Measurements from ENCODE around the gene PKIB. TPM values are rescaled to one million over a fixed set of nuclear protein-coding genes. Genes with fewer than 3 reads are reported as not detected.

PKIB gene
- total and polyA plus RNA-seq, 10 of the 15 experiments (the other 5 are each of a cell fraction or from before 2014, with no cell fraction given) = 0.20 to 1.8 (median 0.87) TPM

GRCh38 chr6:122645256-122645655 lies 35.1 kb downstream of the PKIB start:
- Histone ChIP-seq H3K79me2 (ENCODE audit: control insufficient read depth, insufficient read depth, low read length) (no peaks in the 10 kb centered on the region), H3K9ac (ENCODE audit: control insufficient read depth, insufficient read depth, low read length) (no peak overlapping the region), H2AFZ (ENCODE audit: control insufficient read depth, low read depth, low read length) (no peak overlapping the region), H3K27me3 (replicated peaks in 1 of 2; ENCODE audit: control insufficient read depth in 2 of 2, insufficient read depth in 2 of 2, low read length in 1 of 2) (no peaks in the 10 kb centered on the region), H3K4me1 (ENCODE audit: control insufficient read depth, insufficient read depth, low read length) (no peaks in the 10 kb centered on the region), H4K20me1 (ENCODE audit: control insufficient read depth, insufficient read depth) (no peaks in the 10 kb centered on the region), H3K27ac (ENCODE audit: control insufficient read depth, insufficient read depth) (no peak overlapping the region), H3K4me2 (ENCODE audit: control insufficient read depth, insufficient read depth) (no peak overlapping the region), H3K36me3 (ENCODE audit: control insufficient read depth in 2 of 2, insufficient read depth in 2 of 2, low read length in 1 of 2) (no peaks in the 10 kb centered on the region), H3K4me3 (no peak overlapping the region), H3K9me3 (replicated peaks; ENCODE audit: control insufficient read depth, insufficient read depth, low read length) (no peaks in the 10 kb centered on the region)
- BruUV-seq (replicated peaks) = no TSS peak
- ChIA-PET POLR2A (no interaction called here), RAD21 (ENCODE audit: unreplicated experiment) (no interaction called here), CTCF (interaction anchor here (0.6 to 1.2 kb wide), 2 partner anchors 17 to 51 kb away, joined by 3 to 4 read pairs; no protein-coding TSS in a partner anchor), SMC1A (ENCODE audit: uncharacterized antibody, unreplicated experiment) (interaction anchor here (0.9 to 1.0 kb wide), 2 partner anchors 40 to 86 kb away, joined by 3 read pairs; no protein-coding TSS in a partner anchor)
- intact Hi-C loops (cut with micrococcal nuclease; ENCODE audit: unreplicated experiment) (no loop called here), in situ Hi-C loops (cut with MboI) (no loop called here)
- DNase-seq (ENCODE audit: low read depth, low spot score) (no peak), FAIRE-seq (no peak), ATAC-seq (no peak)
- 36% methylated on average over 4 of the region's 4 CpGs for WGBS (ENCODE audit: insufficient coverage, insufficient replicate concordance, low lambda C conversion rate, missing lambda C conversion rate)
- TF ChIP-seq ZBED1 (IDR thresholded peaks at IDR 0.05; ENCODE audit: borderline replicate concordance) = no peak
- TF ChIP-seq, protein P1, sequence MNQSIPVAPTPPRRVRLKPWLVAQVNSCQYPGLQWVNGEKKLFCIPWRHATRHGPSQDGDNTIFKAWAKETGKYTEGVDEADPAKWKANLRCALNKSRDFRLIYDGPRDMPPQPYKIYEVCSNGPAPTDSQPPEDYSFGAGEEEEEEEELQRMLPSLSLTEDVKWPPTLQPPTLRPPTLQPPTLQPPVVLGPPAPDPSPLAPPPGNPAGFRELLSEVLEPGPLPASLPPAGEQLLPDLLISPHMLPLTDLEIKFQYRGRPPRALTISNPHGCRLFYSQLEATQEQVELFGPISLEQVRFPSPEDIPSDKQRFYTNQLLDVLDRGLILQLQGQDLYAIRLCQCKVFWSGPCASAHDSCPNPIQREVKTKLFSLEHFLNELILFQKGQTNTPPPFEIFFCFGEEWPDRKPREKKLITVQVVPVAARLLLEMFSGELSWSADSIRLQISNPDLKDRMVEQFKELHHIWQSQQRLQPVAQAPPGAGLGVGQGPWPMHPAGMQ (IDR thresholded peaks at IDR 0.05; ENCODE audit: borderline replicate concordance) = no peak
- TF ChIP-seq, protein P2, sequence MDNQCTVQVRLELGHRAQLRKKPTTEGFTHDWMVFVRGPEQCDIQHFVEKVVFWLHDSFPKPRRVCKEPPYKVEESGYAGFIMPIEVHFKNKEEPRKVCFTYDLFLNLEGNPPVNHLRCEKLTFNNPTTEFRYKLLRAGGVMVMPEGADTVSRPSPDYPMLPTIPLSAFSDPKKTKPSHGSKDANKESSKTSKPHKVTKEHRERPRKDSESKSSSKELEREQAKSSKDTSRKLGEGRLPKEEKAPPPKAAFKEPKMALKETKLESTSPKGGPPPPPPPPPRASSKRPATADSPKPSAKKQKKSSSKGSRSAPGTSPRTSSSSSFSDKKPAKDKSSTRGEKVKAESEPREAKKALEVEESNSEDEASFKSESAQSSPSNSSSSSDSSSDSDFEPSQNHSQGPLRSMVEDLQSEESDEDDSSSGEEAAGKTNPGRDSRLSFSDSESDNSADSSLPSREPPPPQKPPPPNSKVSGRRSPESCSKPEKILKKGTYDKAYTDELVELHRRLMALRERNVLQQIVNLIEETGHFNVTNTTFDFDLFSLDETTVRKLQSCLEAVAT (IDR thresholded peaks at IDR 0.05) = no peak
- TF ChIP-seq BCL3 (IDR thresholded peaks at IDR 0.05; ENCODE audit: borderline replicate concordance, insufficient read depth, low read depth, low read length, poor library complexity, severe bottlenecking) = no peak
- TF ChIP-seq, protein P3, sequence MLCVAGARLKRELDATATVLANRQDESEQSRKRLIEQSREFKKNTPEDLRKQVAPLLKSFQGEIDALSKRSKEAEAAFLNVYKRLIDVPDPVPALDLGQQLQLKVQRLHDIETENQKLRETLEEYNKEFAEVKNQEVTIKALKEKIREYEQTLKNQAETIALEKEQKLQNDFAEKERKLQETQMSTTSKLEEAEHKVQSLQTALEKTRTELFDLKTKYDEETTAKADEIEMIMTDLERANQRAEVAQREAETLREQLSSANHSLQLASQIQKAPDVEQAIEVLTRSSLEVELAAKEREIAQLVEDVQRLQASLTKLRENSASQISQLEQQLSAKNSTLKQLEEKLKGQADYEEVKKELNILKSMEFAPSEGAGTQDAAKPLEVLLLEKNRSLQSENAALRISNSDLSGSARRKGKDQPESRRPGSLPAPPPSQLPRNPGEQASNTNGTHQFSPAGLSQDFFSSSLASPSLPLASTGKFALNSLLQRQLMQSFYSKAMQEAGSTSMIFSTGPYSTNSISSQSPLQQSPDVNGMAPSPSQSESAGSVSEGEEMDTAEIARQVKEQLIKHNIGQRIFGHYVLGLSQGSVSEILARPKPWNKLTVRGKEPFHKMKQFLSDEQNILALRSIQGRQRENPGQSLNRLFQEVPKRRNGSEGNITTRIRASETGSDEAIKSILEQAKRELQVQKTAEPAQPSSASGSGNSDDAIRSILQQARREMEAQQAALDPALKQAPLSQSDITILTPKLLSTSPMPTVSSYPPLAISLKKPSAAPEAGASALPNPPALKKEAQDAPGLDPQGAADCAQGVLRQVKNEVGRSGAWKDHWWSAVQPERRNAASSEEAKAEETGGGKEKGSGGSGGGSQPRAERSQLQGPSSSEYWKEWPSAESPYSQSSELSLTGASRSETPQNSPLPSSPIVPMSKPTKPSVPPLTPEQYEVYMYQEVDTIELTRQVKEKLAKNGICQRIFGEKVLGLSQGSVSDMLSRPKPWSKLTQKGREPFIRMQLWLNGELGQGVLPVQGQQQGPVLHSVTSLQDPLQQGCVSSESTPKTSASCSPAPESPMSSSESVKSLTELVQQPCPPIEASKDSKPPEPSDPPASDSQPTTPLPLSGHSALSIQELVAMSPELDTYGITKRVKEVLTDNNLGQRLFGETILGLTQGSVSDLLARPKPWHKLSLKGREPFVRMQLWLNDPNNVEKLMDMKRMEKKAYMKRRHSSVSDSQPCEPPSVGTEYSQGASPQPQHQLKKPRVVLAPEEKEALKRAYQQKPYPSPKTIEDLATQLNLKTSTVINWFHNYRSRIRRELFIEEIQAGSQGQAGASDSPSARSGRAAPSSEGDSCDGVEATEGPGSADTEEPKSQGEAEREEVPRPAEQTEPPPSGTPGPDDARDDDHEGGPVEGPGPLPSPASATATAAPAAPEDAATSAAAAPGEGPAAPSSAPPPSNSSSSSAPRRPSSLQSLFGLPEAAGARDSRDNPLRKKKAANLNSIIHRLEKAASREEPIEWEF (IDR thresholded peaks at IDR 0.05; ENCODE audit: insufficient replicate concordance, low read depth, low read length) = no peak
- no peak for TF ChIP-seq RBBP5 (conservative IDR thresholded peaks at IDR 0.05)
- TF ChIP-seq HDAC2 (IDR thresholded peaks at IDR 0.05) = no peak
- no peak for TF ChIP-seq STAT1 (conservative IDR thresholded peaks at IDR 0.05)
- no peak for TF ChIP-seq GATAD2B (conservative IDR thresholded peaks at IDR 0.05; ENCODE audit: low read depth)
- TF ChIP-seq JUND (IDR thresholded peaks at IDR 0.05; ENCODE audit: low read depth, low read length) = no peak
- no peak for TF ChIP-seq ZBTB4 (CRISPR knock-in tag; IDR thresholded peaks at IDR 0.05)
- TF ChIP-seq JUNB (IDR thresholded peaks at IDR 0.05) = no peak

Data from GM12878 (cell line).